NT2/D1 (cell line): ENCODE data around the gene LRRC18.
A peak's percentile ranks its signal among the peaks of the same experiment; 100 is the strongest.

Source experiments
- DNase-seq: peaks from one replicate; pipeline ENCODE4 v3.0.0-alpha.2; 2011; ENCODE audit warnings: low read depth, low spot score
- H3K27me3 ChIP-seq: 2 replicates; pipeline ENCODE4 v1.6.0; 2011; ENCODE audit warnings: mild to moderate bottlenecking; ENCODE audit not compliant: insufficient read length, insufficient read depth
- H3K36me3 ChIP-seq: 2 replicates; pipeline ENCODE4 v1.6.1; 2011; ENCODE audit warnings: mild to moderate bottlenecking, low read length, mixed read lengths; ENCODE audit not compliant: insufficient read depth, insufficient read length
- H3K4me1 ChIP-seq: 2 replicates; pipeline ENCODE4 v1.5.1; 2011; ENCODE audit not compliant: insufficient read depth, insufficient read length
- H3K4me3 ChIP-seq: 2 replicates; pipeline ENCODE4 v1.5.1; 2011; ENCODE audit warnings: low read depth; ENCODE audit not compliant: insufficient read length
- H3K9ac ChIP-seq: 2 replicates; pipeline ENCODE4 v1.6.0; 2011; ENCODE audit warnings: low read depth; ENCODE audit not compliant: insufficient read length
- H3K9me3 ChIP-seq: 2 replicates; pipeline ENCODE4 v1.5.1; 2011; ENCODE audit warnings: mild to moderate bottlenecking, low read length; ENCODE audit not compliant: insufficient read depth
- SUZ12 ChIP-seq: IDR thresholded peaks from 2 replicates; pipeline ENCODE4 v1.6.1; 2011; ENCODE audit not compliant: insufficient read length, insufficient read depth; ENCODE audit errors: extremely low read depth
- YY1 ChIP-seq: IDR thresholded peaks from 2 replicates; pipeline ENCODE4 v1.6.1; 2011; ENCODE audit not compliant: insufficient read length, insufficient read depth
- ZNF274 ChIP-seq: IDR thresholded peaks from 2 replicates; pipeline ENCODE4 v1.6.1; 2011; ENCODE audit warnings: mild to moderate bottlenecking, low read depth, low read length

LRRC18 gene

DNA sequence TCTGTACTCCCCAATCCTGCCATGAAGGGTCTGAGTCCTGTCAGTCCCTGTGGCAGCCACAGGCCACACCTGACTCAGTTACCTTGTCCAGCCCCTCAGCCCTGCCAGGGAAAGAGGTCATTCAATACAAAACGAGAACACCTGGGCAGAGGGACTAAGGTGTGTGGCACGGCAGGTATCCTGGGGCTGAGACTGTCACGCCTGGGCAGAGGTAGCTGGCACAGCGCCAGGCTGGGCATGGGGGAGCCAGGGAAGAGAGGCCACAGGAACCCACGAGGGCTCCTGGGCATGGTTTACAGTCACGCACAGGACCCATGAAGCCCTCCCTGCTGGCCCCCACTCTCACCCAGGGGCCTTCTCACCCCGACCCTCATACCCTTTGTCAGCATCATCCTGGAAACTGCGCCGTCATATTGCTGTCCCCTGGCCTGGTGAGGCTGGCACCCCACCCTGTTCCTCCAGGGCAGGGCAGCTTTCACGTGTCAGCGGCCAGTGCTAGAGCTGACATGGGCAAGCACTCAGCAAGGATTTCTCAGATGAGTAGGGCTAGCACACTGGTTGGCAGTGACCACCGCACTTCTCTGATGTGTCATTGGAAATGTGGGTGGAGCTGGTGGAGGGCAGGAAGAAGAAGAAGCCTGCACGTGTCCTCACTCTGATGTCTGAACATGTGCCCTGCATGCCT is 42.7 kb downstream of the LRRC18 start:
- Histone ChIP-seq H3K27me3 (no peaks in the 10 kb centered on the region), H3K36me3 (no peaks in the 10 kb centered on the region), H3K9ac (no peak overlapping the region), H3K4me1 (no peaks in the 10 kb centered on the region), H3K9me3 (no peaks in the 10 kb centered on the region), H3K4me3 (no peak overlapping the region)
- DNase-seq, result no peak
- TF ChIP-seq SUZ12 (no peak), ZNF274 (no peak), YY1 (no peak)

DNA sequence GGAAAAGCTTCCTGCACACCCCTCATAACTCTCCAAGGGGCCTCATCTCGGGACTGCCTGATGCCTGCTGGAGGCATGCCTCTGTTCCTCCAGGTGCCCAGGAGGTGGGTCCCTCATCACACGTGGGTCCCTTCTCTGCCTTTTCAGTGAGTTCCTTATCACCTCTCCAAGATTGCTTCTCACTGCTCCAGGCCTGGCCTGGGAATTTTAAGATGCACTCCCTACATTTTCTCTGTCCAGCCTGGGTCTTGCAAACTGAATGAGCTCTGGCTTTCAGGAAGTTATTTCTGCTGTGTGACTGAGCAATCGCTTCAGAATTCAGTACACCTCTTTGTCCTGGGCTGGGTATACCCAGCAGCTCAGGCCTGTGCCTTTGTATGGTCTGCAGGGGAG is 43.8 kb downstream of the LRRC18 start:
- Histone ChIP-seq H3K36me3 (no peaks in the 10 kb centered on the region), H3K4me3 (no peak overlapping the region), H3K9me3 (no peaks in the 10 kb centered on the region), H3K9ac (no peak overlapping the region), H3K4me1 (no peaks in the 10 kb centered on the region), H3K27me3 (no peaks in the 10 kb centered on the region)
- DNase-seq, result no peak
- TF ChIP-seq SUZ12 (no peak), ZNF274 (no peak), YY1 (no peak)

DNA sequence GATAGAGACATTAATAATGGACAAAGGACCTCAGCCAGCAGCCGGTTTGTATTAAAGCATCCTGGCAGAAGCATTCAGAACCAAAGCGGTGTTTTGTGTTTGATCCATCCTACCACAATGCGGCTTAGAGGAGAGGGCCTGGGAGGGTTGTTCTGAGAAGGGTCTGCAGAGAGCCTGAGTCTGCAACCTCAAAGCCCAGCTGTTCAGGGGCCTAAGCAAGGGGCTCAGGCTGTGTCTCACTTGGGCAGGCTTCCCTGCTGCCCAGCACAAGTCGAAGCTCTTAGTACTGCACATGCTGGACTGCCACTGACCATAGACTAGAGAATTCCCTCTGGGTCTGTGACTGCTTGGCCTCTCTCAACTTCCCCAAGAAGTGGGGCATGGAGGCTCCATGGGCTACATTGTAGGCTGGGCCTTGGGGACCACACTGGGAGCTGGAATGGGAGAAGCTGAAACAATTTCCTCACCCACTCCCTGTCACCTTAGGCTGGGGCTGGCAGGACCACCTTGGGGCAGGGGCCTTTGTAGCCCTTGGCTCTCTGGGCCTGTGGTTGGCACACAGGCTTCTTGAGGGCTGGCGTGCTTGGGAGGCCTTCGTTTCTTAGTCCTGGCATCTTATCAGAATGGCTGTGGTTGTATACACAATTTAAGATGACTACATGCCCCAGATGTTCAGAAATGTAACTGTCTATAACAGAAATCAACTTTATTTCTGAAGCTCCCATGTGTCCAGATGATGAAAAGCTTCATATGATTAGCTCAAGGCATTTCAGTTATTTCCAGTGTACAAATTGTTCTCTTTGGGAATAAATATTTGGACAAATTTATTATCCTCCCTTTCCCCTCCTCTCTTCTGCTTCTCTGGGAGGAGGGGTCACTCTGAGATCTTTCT is 44.5 kb downstream of the LRRC18 start:
- Histone ChIP-seq H3K4me1 (no peaks in the 10 kb centered on the region), H3K4me3 (no peak overlapping the region), H3K9me3 (no peaks in the 10 kb centered on the region), H3K36me3 (no peaks in the 10 kb centered on the region), H3K9ac (no peak overlapping the region), H3K27me3 (no peaks in the 10 kb centered on the region)
- TF ChIP-seq YY1 (no peak), SUZ12 (no peak), ZNF274 (no peak)
- DNase-seq, result no peak

DNA sequence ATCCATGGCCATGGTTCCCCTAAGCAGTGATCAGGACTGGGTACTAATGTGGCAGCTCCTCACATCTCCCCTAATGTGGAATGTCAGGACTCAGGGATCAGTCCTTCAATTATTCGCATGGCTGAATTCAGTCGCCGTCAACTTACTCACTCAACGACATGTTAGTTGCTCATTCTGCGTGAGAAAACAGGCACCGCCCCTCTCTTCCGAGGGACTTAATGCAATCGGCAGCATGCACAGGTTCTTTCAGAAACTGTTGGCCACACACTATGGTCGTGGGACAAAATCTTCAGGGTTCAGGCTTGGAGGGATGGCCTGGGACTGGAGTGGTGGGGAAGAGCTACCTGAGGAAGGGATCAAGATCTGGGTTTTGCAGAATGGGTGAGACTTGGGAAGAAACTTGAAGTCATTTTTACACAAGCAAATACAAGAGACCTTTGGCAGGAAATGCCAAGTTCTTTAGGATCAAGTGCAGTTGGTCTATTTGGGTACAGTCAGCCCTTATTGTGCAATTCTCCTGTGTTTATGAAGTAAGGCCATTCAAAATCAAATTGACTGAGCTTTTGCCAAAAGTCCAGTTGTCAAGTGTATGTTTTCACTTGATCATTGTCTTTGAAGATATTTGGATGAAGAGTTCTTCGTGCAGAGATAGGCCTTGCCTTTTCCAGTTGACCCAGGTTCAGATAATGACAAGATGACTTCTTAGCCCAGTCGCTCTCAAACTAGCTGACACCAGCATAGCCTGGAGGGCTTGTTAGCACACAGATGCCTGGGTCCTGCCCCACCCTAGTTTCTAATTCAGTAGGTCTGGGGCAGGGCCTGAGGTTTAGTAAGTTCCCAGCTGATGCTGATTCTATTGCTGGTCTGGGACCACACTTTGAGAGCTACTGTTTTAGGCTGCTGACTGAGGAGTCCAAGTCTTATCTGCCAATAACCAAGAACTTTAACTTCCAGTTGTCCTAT is 48.5 kb downstream of the LRRC18 start:
- Histone ChIP-seq H3K27me3 (no peaks in the 10 kb centered on the region), H3K9me3 (no peaks in the 10 kb centered on the region), H3K4me1 (no peaks in the 10 kb centered on the region), H3K4me3 (no peak overlapping the region), H3K36me3 (no peaks in the 10 kb centered on the region), H3K9ac (no peak overlapping the region)
- DNase-seq, result no peak
- TF ChIP-seq YY1 (no peak), SUZ12 (no peak), ZNF274 (no peak)

DNA sequence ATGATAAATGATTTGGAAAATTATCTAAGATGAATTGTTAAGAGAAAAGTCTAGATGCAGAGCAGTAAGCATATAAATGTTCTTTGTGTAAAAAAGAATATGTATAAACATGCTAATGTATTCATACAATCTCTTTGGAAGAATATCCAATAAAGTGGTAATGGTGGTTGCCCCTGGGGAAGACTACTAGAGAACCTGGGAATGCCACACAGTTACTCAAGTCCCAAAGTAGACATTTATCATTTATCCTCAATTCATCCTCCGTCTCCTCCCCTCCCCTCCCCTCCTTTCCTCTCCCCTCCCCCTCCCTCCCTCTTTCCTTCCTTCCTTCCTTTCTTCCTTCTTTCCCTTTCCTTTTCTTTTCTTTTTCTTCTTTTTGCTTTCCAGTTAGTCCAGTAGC is 51.7 kb downstream of the LRRC18 start:
- TF ChIP-seq SUZ12 (no peak), ZNF274 (no peak), YY1 (no peak)
- Histone ChIP-seq H3K4me1 (no peaks in the 10 kb centered on the region), H3K9ac (no peak overlapping the region), H3K27me3 (no peaks in the 10 kb centered on the region), H3K4me3 (no peak overlapping the region), H3K36me3 (no peaks in the 10 kb centered on the region), H3K9me3 (no peaks in the 10 kb centered on the region)
- no peak for DNase-seq

DNA sequence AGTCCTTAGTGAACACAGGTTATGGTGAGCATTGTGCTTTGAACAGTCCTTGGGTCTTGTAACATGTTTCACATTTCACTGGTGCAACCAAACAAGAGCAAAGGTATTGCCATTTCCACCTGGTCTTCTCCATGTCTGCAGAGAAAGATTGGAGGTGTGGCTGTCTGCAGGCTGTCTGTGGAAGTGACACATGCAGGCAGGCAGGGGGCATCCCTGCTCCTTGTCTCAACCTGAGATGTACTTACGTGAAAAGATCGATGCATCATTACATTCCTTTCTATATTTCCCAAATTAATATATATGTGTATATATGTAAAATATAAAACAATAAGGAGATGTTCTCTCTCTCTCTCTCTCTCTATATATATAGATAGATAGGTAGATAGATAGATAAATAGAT is 54.3 kb downstream of the LRRC18 start:
- H3K4me3 ChIP-seq, result no peak overlapping the region
- H3K9me3 ChIP-seq, result no peaks in the 10 kb centered on the region
- H3K27me3 ChIP-seq, result no peaks in the 10 kb centered on the region
- TF ChIP-seq ZNF274 (no peak), YY1 (no peak)
- no peaks in the 10 kb centered on the region for H3K4me1 ChIP-seq
- H3K9ac ChIP-seq, result no peak overlapping the region
- peak; percentile 9 for DNase-seq
- no peaks in the 10 kb centered on the region for H3K36me3 ChIP-seq
